HL-60 (cell line): ENCODE results near the gene GMDS.

Experiments
- GABPA ChIP-seq: IDR thresholded peaks from 2 replicates; pipeline ENCODE4 v1.6.1; 2012; ENCODE audit warnings: low read depth
- POLR2AphosphoS5 ChIP-seq: IDR thresholded peaks from 2 replicates; pipeline ENCODE4 v1.6.1; 2012; ENCODE audit warnings: low read depth
- TF ChIP-seq, protein P1 (sequence below): IDR thresholded peaks from one replicate; pipeline ENCODE4 v1.5.1; 2011; ENCODE audit warnings: low read length, control low read depth, inconsistent platforms; ENCODE audit not compliant: insufficient read depth

DNA sequence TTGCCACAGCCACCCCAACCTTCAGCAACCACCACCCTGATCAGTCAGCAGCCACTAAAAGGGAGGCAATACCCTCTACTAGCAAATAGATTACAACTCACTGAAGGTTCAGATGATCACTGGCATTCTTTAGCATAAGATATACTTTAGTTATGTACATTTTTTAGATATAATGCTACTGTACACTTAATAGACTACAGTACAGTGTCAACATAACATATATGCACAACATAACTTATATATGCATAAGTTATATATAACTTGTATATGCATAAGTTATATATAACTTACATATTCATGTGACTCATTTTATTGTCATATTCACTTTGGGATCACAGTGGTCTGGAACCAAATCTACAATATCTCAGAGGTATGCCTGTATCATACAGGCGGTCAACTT, 61.7 kb downstream of the GMDS start:
- TF ChIP-seq, protein P1, sequence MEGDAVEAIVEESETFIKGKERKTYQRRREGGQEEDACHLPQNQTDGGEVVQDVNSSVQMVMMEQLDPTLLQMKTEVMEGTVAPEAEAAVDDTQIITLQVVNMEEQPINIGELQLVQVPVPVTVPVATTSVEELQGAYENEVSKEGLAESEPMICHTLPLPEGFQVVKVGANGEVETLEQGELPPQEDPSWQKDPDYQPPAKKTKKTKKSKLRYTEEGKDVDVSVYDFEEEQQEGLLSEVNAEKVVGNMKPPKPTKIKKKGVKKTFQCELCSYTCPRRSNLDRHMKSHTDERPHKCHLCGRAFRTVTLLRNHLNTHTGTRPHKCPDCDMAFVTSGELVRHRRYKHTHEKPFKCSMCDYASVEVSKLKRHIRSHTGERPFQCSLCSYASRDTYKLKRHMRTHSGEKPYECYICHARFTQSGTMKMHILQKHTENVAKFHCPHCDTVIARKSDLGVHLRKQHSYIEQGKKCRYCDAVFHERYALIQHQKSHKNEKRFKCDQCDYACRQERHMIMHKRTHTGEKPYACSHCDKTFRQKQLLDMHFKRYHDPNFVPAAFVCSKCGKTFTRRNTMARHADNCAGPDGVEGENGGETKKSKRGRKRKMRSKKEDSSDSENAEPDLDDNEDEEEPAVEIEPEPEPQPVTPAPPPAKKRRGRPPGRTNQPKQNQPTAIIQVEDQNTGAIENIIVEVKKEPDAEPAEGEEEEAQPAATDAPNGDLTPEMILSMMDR, result no peak
- no peak for TF ChIP-seq POLR2AphosphoS5
- no peak for TF ChIP-seq GABPA
